ENCODE data around the gene ZAR1.

The ZAR1 gene

GRCh38 chr4:48490680-48491513 lies 845 bp downstream of the ZAR1 start:
- no peak for DNase-seq (ENCODE audit: low read depth)

GRCh38 chr4:48491514-48492176 lies 1.6 kb downstream of the ZAR1 start:
- no peak for DNase-seq (ENCODE audit: low read depth)

GRCh38 chr4:48493452-48494100 lies 3.5 kb downstream of the ZAR1 start:
- no peak for DNase-seq (ENCODE audit: low read depth)

DNA sequence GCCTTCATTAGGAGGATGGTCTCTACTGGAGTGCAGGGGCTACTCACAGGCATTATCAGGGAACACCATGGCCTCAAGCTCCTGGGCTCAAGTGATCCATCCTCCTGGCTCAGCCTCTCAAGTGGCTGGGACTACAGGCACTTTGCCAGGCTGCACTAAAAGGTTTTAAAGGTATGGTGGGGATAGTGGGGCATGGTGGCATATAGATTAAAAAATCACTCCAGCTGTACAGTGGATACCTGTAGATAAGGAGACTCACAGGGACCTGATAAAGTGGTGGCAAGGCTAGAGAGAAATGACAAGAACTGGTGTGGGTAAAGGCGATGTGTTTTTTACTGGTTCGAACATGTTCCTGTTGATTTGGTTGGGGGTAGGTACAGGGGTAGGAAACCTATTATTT lies 5.9 kb downstream of the ZAR1 start:
- DNase-seq (ENCODE audit: low read depth), result no peak

GRCh38 chr4:48498895-48499294 lies 8.8 kb downstream of the ZAR1 start:
- DNase-seq (ENCODE audit: low read depth), result no peak

- DNase-seq (ENCODE audit: low read depth), result no peak
Observed at GRCh38 chr4:48499551-48500066, 9.6 kb downstream of the ZAR1 start.

- DNase-seq (ENCODE audit: low read depth), result no peak
Observed at GRCh38 chr4:48503233-48504025, 13.4 kb downstream of the ZAR1 start.

GRCh38 chr4:48504026-48504330 lies 13.9 kb downstream of the ZAR1 start:
- no peak for DNase-seq (ENCODE audit: low read depth)

- DNase-seq (ENCODE audit: low read depth), result no peak
Observed at GRCh38 chr4:48504352-48504751, 14.3 kb downstream of the ZAR1 start.

DNA sequence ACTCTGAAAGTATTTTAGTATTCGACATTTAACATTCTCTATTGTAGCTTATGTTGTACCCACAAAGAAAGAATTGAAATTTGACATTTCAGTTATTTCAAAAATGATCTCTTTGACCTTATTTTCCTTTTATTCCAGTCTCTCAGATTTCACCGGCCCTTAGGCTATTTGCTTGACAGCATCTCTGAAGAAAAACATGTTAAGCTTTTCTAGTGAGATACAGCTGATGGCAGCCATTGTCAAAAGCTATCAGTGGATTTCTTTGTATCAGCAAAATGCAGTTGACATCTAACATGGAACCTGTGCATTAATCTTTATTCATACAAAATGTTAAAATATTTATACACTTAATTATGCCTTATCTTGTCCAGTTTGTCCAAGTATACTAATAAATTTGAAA lies 16.7 kb downstream of the ZAR1 start:
- no peak for DNase-seq (ENCODE audit: low read depth)

DNA sequence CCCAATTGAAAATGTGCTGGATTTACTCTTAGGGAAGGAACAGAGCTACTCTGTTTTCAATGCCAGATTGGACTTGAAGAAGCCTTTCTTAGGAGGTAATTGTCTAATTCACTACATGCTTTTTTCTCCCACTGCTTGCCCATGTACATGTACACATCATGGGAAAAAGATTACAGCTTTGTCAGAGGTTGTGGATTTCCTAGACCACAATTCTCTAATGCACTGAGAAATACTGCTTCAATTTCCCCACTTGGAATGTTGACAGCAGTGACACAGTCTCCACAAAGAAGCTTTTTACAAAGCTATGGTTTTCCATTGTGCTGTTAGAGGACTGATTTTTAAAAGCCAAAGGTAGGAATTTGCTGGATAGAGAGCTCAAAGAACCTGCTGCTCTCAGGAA lies 19.5 kb downstream of the ZAR1 start:
- no peak for DNase-seq (ENCODE audit: low read depth)

DNA sequence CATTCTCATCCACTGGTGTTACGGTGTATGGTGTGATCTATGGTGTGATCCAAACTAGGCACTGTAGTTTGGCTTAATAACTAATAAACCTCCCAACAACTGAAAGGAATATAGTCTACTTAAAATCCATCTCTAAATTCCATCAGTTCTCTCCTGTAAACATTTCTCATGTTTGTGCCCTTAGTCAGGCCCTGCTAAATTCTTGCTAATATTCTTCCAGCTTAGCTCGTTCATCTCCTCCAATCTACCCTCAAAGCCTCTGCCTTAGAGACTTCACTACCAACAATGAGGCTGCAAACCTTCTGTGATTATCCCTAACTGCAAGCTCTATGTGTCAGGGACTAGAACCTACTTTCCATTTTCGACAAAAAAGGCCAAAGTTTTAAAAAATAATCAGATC lies 28.1 kb downstream of the ZAR1 start:
- no peak for DNase-seq (ENCODE audit: low read depth)

DNA sequence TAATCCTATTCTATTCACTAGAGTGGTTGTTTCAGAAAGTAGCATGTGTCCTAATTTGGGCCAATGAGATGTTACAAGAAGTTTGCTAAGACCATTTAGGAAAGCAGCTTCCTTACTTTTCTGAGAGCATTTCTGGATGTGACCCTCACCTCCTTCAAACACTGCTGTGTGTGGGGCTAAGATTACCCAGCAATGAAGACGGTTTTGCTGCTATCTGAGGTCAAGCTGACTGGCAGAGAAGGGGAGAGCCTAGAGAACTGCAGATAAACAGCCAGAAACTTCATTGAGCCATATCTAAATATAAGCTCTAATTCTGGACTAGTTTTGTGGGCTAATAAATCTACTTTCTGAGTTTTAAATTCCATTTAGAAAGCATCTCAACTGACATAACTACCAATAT lies 36.4 kb downstream of the ZAR1 start:
- no peak for DNase-seq (ENCODE audit: low read depth)

DNA sequence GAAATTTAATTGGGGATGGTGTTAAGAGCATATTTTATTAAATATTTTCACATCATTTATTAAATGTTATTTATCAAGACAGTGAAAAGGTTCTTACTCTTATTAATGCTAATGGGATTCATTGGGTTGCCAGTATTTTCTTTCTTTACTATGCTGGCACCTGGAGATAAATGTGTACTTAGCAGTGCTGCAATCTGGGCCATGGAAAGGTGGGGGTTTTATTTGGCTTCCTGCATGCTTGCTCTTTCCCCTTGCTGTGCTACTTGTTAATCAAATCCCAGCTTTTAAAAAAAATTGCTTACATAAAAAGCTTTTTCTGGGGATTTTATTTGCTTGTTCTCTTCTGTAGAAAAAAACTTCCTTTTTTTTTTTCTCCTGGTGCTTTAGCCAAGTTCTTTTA lies 48.3 kb downstream of the ZAR1 start:
- no peak for DNase-seq (ENCODE audit: low read depth)

- DNase-seq (ENCODE audit: low read depth), result no peak
Observed at GRCh38 chr4:48539597-48539996, 49.5 kb downstream of the ZAR1 start.

GRCh38 chr4:48542888-48543287 lies 52.8 kb downstream of the ZAR1 start:
- no peak for DNase-seq (ENCODE audit: low read depth)

GRCh38 chr4:48543796-48544195 lies 53.7 kb downstream of the ZAR1 start:
- no peak for DNase-seq (ENCODE audit: low read depth)
